ENCODE measurements around the gene GPC6.
"Not testable (repeated sequence)": the region's sequence is repeated elsewhere in the genome, so short reads cannot be mapped to it uniquely, and the experiment has no call there.

GPC6 gene

DNA sequence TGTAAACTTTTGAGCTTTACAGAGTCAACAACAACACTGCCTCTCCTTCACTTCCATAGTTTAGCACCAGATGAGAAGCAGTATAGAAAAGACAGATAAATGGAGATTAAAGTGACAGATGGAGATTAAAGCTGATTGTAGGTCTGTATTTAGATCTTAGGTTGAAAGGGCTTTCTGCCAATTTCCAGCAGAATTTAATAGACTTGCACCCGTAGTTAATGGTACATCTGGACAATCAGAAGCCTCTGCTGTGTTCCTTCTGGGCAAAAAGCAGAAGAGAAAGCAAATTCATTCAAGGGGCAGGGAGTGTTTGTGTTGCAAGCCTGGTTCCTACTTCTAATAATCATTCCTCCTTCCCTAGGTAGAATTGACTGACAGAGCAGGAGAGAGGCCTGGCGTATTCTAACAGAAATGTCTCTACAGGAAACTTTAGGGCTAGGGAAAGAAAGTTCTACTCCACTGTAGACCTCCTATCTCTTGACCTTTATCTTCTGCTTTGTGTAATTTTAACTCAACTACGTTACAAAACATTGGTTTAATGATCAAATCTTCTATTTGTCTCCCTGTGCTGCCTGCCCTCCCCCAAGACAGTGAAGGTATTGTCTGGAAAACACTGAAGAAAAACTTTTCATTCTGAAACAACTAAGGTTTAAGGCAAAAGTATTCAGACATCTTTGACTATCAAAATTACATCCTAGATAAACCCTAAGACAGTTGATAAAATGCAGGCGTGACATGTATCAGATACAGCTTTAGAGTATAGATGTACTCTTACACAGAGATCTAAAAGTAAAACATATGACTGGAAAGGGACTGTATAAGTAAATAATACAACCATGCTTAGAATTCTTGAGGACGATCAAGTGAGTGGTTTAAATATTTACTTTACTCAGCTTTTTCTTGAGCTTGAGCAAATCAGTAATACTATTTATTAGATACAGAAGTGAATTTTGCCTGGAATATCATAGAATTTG, 44.4 kb downstream of the GPC6 start:
- no peak for DNase-seq

DNA sequence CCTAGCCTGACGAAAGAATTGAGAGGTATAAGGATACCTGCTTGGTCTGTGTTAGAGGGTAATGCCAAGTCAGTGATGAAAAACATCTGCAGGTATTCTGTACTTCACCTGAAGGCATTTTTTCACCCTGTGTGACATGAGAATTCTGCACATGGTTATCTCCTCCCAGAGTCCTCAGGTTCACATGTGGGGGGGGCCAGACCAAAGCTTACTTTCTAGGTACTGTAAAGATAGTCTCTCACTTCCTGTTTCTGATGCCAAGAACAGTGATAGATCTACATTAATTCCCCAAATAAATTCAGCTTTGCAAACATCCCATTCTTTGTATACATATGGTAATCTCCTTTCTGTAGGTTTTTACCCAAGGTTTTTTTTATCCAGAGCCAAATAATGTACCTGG, 53.4 kb downstream of the GPC6 start:
- no peak for DNase-seq

DNA sequence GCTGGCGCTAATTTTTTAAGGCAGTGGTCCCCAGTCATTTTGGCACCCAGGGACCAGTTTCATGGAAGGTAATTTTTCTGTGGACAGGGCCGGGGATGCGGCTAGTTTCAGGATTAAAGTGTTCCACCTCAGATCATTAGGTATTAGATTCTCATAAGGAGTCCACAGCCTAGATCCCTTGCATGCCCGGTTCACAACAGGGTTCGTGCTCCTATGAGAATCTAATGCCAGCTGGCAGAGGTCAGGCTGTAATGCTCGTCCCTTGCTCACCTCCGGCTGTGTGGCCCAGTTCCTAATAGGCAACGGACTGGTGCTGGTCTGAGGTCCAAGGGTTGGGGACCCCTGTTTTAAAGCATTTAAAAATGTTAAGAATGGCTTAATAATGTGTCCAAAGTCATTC, 54.1 kb downstream of the GPC6 start:
- DNase-seq = no peak

DNA sequence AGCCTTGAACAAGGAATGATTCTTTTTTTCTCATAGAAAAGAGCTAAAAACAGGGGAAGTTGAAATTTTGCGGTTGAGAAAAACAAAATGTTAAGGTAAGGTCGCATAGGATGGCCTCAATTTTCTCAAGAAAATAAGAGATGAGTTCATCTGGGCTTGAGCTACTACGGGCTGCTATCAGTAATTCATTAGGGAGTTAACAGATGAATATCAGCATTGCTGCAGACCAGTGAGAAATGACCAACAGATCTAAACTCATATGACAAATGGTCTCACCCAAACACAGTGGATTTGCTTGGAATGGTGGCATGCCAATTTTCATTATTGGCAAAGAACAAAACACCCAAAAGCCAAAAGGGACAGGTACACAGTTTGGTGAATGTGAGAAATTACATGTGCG, 56.6 kb downstream of the GPC6 start:
- no peak for DNase-seq

DNA sequence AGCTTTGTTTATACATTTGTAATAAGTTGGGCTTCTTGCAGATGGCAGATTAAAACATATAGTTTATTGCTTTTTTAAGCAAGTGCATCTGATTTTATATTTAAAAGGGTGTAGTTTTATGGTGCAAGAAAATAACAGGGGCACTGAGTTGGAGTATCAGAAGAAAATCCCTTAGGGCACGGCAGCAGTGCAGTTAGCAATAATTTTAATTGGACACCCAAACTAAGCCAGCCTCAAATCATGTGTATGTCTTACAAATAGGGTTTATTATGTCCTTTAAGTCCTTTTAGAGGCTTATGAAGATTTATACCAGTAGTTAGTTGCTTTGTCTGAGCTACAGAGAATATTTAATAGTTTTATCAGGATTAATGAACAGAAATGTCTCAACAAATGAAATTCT, 57.5 kb downstream of the GPC6 start:
- DNase-seq = no peak

DNA sequence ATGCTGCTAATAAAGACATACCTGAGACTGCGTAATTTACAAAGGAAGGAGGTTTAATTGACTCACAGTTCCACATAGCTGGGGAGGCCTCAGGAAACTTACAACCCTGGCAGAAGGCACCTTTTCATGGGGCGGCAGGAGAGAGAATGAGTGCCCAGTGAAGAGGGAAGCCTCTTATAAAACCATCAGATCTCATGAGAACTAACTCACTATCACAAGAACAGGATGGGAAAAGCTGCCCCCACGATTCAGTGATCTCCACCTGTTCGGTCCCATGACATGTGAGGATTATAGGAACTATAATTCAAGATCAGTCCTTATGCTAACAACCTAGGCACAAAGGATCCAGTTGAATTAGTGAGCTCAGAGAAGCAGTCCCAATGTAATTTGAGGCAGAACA, 59.4 kb downstream of the GPC6 start:
- no peak for DNase-seq

DNA sequence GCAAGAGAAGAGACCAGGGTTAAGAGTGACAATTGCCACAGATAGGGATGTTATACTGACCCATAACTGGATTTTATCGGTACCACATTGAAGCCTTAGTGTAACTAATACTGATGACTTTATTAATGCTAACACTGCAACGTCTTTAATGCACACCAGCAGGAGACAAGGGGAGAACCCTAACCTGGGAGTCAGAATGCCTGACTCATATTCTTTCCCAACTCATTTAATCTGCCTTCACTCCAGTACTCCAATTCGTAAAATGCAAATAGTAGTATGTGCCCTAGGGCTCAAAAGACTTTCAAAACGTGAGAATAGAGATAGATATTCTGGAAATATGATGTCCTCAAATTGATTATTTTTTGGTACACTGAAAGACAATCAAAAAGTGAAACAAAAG, 62.4 kb downstream of the GPC6 start:
- no peak for DNase-seq

DNA sequence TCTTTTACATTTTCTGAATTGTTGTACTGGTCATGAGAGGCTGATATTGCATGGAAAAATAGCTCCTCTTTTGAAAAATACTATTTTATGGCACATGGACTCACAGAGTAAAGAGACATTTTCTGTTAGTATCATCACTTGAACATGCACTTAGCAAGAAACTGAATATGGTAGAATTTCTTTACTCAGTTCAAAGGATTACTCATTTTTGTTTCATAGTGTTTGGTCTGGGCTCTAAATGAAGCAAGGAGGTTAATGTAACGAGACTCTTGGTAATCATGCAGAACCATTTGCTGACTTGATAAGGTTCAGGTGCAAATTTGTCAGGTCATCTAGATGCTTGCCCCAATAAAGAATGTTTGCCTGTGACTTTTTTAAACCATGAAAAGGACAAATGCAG, 63.2 kb downstream of the GPC6 start:
- no peak for DNase-seq

DNA sequence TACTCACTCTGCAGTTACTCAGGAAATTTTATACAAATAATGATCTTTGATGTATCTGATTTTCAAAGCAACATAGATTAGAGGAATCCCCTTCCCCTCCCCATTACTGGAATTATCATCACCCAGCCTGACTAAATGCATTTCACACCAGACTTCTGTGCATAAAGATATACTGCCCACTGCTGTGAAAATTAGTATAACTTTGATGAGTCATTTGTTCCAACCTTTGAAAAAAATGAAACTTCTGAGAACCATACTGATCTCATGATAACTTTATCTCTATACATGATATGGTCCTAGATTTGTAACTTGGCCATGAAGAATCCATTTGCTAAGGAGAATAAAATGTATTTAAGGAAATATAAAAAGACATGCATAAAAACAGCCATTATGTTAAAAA, 63.9 kb downstream of the GPC6 start:
- no peak for DNase-seq

DNA sequence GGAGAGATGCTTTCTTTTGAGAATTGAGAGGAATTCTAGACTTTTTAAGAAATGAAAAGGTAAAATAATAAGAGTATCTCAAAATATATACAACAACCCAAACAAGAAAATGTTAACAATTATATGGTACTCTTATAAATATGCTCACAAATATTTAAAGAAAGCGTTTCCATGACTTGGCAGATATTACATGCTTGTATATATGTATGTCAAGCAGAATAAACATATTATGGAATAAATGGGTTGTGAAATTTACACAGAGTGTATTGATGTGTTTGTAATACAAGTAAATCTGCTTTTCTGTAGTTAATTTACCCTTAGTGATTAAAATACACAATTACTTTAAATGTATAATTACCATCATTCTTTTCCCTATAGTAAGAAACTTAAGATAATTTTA, 65.8 kb downstream of the GPC6 start:
- DNase-seq = no peak

DNA sequence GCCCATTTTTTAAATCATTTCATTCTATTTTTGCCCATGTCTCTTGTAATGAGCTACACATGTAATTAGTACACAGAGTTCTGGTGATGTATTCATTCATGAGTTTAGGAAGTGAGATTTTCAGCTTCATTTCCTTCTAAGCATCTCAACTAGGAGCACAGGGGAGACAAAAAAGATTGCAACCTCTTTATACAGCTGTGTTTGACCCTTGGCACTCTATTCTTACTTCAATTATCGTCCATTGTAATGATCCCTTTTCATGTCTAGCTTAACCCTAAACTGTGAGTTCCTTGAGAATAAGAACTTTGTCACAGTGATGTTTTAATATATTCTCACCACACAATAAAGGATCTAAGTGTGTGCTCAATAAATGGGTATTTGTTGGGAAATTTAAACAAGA, 67.1 kb downstream of the GPC6 start:
- DNase-seq = no peak

DNA sequence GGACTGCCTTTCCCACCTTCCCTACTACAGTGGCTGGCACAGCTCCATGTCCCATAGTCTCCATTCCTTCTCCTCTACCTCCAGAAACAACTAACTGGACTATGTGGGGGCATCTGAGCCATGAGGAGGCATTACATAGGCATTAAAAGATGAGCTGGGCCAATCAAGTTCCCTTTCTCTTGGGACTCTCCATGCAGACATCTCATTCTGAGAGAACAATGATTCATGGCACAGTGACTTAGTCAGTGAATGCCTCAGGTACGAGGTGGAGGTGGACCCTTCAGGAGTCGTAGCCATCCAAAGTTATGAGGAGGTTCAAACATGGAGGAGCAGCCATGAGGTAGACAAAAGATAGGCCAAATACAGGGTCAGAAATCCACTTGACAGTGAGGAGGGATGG, 70.0 kb downstream of the GPC6 start:
- DNase-seq = no peak

DNA sequence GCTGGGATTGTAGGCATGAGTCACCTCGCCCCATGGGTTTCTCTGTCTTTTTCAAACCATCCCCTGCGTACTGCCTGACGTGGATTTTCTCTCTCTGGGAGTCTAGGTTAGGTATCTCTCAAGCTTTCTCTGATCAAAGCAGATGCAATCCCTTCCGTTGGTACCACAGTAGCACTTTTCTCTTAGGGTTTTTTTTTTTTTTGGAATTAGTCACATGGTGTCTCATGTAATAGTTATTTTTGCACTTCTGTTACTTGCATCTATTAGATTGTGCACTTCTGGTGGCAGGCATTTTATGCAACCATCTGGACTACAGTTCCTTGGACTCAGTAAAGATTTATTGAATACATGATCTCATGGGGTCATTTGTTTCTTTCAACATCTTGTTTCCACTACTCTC, 72.1 kb downstream of the GPC6 start:
- no peak for DNase-seq

DNA sequence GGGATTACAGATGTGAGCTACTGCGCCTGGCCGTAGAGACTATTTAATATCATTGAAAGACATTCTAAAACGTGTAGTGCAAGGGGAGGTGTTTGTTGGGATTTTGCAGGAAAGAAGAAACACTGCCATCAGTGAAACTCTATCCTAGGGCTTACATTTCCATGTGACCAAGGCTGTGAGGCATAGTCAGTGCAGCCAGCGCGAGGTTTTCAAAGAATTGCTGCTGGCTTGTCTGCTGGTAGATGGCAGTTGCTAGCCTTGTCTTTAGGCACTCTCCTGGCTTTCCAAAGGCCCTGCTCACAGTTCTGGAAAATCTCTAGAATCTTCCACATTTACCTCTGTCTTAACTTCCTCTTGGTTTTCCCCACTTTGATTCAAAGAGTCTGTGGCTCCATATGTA, 77.5 kb downstream of the GPC6 start:
- no peak for DNase-seq

DNA sequence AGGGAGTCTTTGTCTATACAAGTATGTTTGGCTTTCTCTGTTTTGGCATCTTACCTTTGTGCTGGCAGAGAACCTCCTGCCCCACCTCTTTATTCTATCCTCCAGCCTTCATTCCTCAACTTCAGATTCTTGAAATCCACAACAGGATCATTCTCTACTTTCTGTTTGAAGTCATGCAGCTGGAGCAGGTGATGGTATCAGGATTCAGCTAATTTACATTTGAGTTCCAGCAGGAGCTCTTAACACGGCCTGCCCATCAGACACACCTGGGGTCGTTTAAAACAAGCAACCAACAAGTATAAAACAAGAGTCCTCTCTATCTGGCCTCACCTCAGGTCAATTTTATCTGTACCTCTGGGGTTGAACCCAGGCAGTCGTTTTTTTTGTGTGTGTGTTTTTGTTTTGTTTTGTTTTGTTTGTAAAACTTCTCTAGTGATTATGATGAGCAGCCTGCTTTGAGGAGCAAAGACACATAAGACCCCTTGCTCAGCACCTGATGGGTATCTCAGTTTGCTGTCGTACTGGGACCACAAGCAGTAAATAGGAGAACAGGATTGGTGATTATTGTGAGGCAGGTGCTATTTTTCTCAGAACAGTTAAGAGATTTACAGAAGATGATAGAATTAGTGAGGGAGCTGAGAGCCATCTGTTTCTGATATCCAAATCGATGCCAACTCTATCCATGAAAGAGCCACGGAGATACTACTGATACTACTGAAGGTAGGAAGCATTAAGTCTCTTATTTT, 78.4 kb downstream of the GPC6 start:
- DNase-seq = no peak

DNA sequence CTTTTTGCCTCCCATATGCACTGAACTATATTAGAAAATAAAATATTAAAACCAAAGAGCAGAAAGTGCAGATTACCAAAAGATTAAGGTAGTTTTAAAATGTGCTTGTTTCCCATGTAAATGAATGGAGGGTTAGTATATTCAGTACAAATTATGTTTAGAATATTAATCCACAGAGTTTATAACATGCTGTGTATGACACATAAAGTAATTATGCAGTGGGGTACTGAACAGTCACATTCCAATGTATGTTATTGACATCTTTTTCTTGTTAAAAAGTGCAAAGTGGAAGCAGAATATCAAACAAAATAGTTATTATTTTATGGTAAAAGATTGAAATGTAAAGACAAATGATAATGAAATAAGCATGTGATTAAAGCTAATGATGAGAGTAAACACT, 79.3 kb downstream of the GPC6 start:
- no peak for DNase-seq

DNA sequence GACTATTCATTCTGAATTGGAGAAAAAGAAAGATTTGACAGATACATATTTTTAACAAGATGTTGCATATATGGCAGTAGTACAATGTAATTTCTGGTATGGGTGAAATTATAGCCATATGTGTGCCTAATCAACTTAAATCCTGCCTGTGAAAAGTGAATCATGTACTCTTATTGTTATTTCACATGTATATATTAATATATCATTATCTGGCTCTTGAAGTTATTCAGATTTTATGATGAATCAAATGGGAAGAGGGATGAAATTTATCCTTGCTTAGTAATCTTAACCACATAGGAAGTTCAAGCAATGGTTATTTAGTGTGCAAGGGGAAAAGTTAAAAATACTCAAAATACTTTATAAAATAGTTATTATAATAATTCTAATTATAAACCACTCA, 80.5 kb downstream of the GPC6 start:
- DNase-seq = no peak

DNA sequence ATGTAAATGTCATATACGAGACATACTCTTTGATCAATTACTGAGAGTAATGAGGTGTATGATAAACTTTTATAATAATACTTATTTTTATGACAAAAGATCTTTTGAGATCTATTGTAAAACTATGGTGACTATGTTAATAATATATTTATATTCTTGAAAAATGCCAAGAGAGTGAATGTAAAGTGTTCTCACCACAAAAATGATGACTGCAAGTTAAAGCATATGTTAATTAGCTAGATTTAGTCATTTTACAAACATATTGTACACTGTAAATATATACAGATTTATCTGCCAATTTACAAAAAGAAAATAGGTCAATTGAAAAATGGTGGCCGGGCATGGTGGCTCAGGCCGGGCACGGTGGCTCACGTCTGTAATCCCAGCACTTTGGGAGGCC, 81.0 kb downstream of the GPC6 start:
- no peak for DNase-seq

DNA sequence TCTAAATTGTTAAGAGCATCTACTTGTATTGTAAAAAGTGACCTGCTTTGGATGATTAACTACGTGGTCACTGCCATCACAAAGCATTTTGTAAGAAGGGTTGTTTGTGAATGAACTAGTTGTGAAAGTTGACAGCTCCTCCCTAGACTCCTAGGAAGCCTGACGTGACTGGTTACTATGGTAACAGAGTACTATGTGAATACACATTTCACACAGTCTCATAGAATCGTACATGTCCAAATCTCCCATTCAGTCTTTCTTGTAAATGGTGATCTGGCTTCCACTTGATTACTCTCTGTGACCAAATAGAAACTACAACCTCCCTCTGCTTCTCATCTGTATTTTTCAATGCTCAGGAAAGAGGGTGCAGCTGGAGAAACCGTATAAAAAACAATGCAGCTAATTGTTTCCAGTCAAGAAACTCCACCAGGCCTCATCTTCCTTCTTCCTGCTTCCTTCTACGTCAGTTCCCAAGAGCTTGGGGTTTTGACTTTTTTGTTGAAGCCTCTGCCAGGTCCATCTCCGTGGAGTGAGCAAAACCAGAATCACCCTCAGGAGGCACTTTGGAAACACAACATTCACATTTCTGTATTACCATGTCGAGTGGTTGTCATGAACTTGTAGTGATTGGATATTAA, 83.4 kb downstream of the GPC6 start:
- DNase-seq = no peak

DNA sequence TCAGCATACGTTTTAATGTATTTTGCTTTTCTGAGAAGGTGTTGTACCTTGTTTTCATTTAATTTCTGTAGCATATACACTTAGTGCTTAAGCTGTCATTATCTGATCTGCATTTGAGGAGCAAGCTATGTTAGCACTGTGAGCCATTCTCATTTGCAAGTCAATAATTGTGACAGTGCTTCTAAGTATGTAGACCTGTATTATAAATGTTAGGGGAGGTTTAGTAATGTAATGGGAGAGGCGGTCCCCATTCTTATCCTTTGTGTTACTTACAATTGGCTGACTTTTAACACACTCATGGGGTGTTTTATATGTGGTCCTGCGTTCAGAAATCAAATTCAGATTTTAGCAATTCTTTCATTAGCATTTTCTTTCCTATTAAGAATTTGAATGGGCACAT, 90.2 kb downstream of the GPC6 start:
- DNase-seq = no peak

DNA sequence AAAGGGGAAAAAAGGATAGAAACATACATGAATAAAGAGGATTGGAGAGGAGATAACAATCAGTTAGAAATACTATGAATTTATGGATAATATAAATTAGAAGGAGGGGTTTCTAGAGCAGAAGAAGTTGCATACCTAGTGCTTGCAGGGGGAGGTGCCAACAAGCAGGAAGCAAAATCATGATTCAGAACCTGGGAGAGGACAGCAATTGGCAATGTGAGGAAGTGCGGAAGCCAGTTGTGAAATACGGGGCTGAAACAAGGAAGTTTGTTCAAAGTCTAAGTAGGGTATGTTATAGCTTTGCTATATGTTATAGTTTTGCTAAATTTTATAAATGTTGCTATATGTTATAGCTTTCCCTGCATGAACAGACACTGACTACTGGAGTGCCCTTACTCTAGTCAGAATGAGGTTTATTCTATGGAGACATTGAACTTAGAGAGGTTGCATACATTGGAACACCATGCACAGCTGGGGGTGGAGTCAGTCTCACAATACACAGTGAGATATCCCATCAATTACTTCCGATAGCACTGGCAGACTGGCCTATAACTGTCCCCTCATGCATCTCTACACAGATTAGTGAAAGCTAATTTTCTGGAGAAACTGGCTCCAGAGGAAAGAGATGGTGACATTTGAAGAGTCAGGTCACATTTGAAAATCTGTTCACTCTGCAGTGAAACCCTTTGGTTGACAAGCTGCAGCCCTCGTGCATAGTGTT, 92.1 kb downstream of the GPC6 start:
- no peak for DNase-seq

DNA sequence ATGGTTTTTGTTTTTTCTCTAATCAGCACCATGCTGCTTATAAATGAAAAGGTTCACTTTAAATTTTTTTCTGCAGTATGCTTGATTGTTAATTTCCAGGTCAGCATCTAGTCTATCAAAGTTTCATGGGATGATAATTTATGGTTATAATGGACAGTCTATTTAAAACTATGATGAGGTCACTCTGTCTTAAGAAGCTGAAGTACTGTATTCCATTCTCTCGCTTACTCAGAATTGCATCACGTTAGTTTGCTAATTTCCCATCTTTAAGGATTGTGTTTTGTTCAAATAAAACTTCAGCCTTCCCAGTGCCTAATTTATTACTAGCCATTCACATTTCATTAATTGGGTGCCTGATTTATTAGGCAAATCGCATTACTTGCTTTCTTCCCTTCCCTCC, 94.3 kb downstream of the GPC6 start:
- no peak for DNase-seq

DNA sequence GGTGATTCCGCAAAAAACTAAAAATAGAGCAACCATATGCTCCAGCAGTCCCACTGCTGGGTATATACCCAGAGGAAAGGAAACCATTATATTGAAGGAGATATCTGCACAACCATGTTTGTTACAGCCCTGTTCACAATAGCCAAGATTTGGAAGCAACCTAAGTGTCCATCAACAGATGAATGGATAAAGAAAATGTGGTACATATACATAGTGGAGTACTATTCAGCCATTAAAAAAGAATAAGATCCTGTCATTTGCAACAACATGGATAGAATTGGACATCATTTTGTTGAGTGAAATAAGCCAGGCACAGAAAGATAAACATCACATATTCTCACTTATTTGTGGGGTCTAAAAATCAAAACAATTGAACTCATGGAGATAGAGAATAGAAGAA, 97.3 kb downstream of the GPC6 start:
- DNase-seq = not testable (repeated sequence)
